HG03025 (cell line): ENCODE results near the gene NR2E1.

ENCODE experiments used
- ATAC-seq: cut with Tn5 transposase; IDR thresholded peaks from one replicate; pipeline ENCODE4 v1.9.1; 2021; ENCODE audit warnings: mild to moderate bottlenecking, moderate library complexity; ENCODE audit not compliant: unreplicated experiment, low FRiP score

The NR2E1 gene

GRCh38 chr6:108203189-108204112, 37.6 kb downstream of the NR2E1 start:
- ATAC-seq, result no peak

- no peak for ATAC-seq
Measured at GRCh38 chr6:108207013-108207412, 41.2 kb downstream of the NR2E1 start.

- no peak for ATAC-seq
Measured at GRCh38 chr6:108209738-108210137, 43.9 kb downstream of the NR2E1 start.

GRCh38 chr6:108210556-108210955, 44.7 kb downstream of the NR2E1 start:
- no peak for ATAC-seq

- no peak for ATAC-seq
Measured at GRCh38 chr6:108211671-108212070, 45.8 kb downstream of the NR2E1 start.

- ATAC-seq, result no peak
Measured at GRCh38 chr6:108222064-108222463, 56.2 kb downstream of the NR2E1 start.

GRCh38 chr6:108222504-108222903, 56.7 kb downstream of the NR2E1 start:
- ATAC-seq, result no peak

GRCh38 chr6:108227290-108227689, 61.5 kb downstream of the NR2E1 start:
- no peak for ATAC-seq

GRCh38 chr6:108228416-108228815, 62.6 kb downstream of the NR2E1 start:
- ATAC-seq, result no peak

GRCh38 chr6:108235127-108235526, 69.3 kb downstream of the NR2E1 start:
- no peak for ATAC-seq

GRCh38 chr6:108236791-108237190, 71.0 kb downstream of the NR2E1 start:
- ATAC-seq, result no peak

- no peak for ATAC-seq
Measured at GRCh38 chr6:108238322-108238721, 72.5 kb downstream of the NR2E1 start.
